GM23338 (cell line): ENCODE data around the gene DTNBP1. TPM values are rescaled to one million over a fixed set of nuclear protein-coding genes. Genes with fewer than 3 reads are reported as not detected.

Experiments used
- ATAC-seq: fragments of 200-7000 bp; cut with Tn5 transposase; 3 replicates; pipeline ENCODE4 v1.9.1; 2020
- DNase-seq: peaks from one replicate; pipeline ENCODE4 v3.0.0-alpha.2; 2015; ENCODE audit warnings: low spot score
- H2AFZ ChIP-seq: fragments of 200-600 bp; sonication (generic); 2 replicates; pipeline ENCODE4 v1.8.0; 2016; ENCODE audit warnings: antibody characterized with exemption, mild to moderate bottlenecking, moderate library complexity
- H3F3A ChIP-seq: fragments of 200-600 bp; sonication (generic); replicated peaks from 2 replicates; pipeline ENCODE4 v1.8.0; 2017; ENCODE audit warnings: antibody characterized with exemption, mixed run types, low read depth
- H3K27ac ChIP-seq: fragments of 200-600 bp; sonication (generic); 2 replicates; pipeline ENCODE4 v1.6.1; 2016; ENCODE audit warnings: low read depth
- H3K27me3 ChIP-seq: fragments of 200-600 bp; sonication (generic); 2 replicates; pipeline ENCODE4 v1.8.0; 2016; ENCODE audit warnings: mild to moderate bottlenecking, mixed run types, moderate library complexity; ENCODE audit not compliant: insufficient read depth
- H3K36me3 ChIP-seq: fragments of 200-600 bp; sonication (generic); 2 replicates; pipeline ENCODE4 v1.8.0; 2016; ENCODE audit warnings: mild to moderate bottlenecking; ENCODE audit not compliant: insufficient read depth
- H3K4me1 ChIP-seq: fragments of 200-600 bp; sonication (generic); 2 replicates; pipeline ENCODE4 v1.8.0; 2016; ENCODE audit warnings: mild to moderate bottlenecking, moderate library complexity; ENCODE audit not compliant: insufficient read depth
- H3K4me2 ChIP-seq: fragments of 200-600 bp; sonication (generic); 2 replicates; pipeline ENCODE4 v1.7.1; 2017; ENCODE audit warnings: mixed run types
- H3K4me3 ChIP-seq: fragments of 200-600 bp; sonication (generic); 2 replicates; pipeline ENCODE4 v1.6.1; 2016; ENCODE audit warnings: mixed run types
- H3K79me2 ChIP-seq: fragments of 200-600 bp; sonication (generic); replicated peaks from 2 replicates; pipeline ENCODE4 v1.8.0; 2017; ENCODE audit warnings: mild to moderate bottlenecking; ENCODE audit not compliant: insufficient read depth
- H3K9me2 ChIP-seq: fragments of 200-600 bp; sonication (generic); 2 replicates; pipeline ENCODE4 v1.8.0; 2017; ENCODE audit not compliant: insufficient read depth
- H4K20me1 ChIP-seq: fragments of 200-600 bp; sonication (generic); replicated peaks from 2 replicates; pipeline ENCODE4 v1.8.0; 2017; ENCODE audit warnings: mild to moderate bottlenecking; ENCODE audit not compliant: insufficient read depth
- H3K27ac Mint-ChIP-seq: 2 replicates; pipeline ENCODE4 v1.8.0; 2020; ENCODE audit warnings: inconsistent platforms, mild to moderate bottlenecking, moderate library complexity, mixed read lengths
- H3K27me3 Mint-ChIP-seq: 3 replicates; pipeline ENCODE4 v1.8.0; 2022; ENCODE audit warnings: low read depth, mild to moderate bottlenecking, moderate library complexity, mixed read lengths, inconsistent platforms; ENCODE audit not compliant: insufficient read depth, poor library complexity
- H3K36me3 Mint-ChIP-seq: 3 replicates; pipeline ENCODE4 v1.8.0; 2021; ENCODE audit warnings: low read depth, mild to moderate bottlenecking, inconsistent platforms, moderate library complexity, mixed read lengths
- H3K4me1 Mint-ChIP-seq: 3 replicates; pipeline ENCODE4 v1.8.0; 2020; ENCODE audit warnings: mild to moderate bottlenecking, inconsistent platforms, mixed read lengths
- H3K4me3 Mint-ChIP-seq: 3 replicates; pipeline ENCODE4 v1.8.0; 2021; ENCODE audit warnings: moderate library complexity, mild to moderate bottlenecking, inconsistent platforms, mixed read lengths
- H3K9me3 Mint-ChIP-seq: 3 replicates; pipeline ENCODE4 v1.8.0; 2020; ENCODE audit warnings: moderate library complexity, mild to moderate bottlenecking, inconsistent platforms, mixed read lengths
- CREB1 ChIP-seq: fragments of 250-450 bp; sonication (Bioruptor Pico); IDR thresholded peaks from 2 replicates; pipeline ENCODE4 v1.5.0; 2020; ENCODE audit warnings: low read depth, mild to moderate bottlenecking, moderate library complexity
- EZH2 ChIP-seq: fragments of 200-600 bp; sonication (generic); IDR thresholded peaks from one replicate; pipeline ENCODE4 v1.8.0; 2017; ENCODE audit warnings: antibody characterized with exemption, mild to moderate bottlenecking, low read depth; ENCODE audit not compliant: unreplicated experiment
- JUNB ChIP-seq: IDR thresholded peaks from one replicate; pipeline ENCODE4 v1.6.1; 2016; ENCODE audit warnings: antibody characterized with exemption; ENCODE audit not compliant: unreplicated experiment
- NANOG ChIP-seq: IDR thresholded peaks from 2 replicates; pipeline ENCODE4 v1.6.1; 2016; ENCODE audit warnings: antibody characterized with exemption, borderline replicate concordance
- POLR2AphosphoS5 ChIP-seq: IDR thresholded peaks from 2 replicates; pipeline ENCODE4 v1.6.1; 2016; ENCODE audit warnings: antibody characterized with exemption, low read depth
- STAT1 ChIP-seq: IDR thresholded peaks from one replicate; pipeline ENCODE4 v1.6.1; 2016; ENCODE audit warnings: antibody characterized with exemption; ENCODE audit not compliant: unreplicated experiment
- ZNF114 ChIP-seq: fragments of 250-450 bp; sonication (Bioruptor Pico); IDR thresholded peaks from 2 replicates; pipeline ENCODE4 v1.5.0; 2020; ENCODE audit warnings: mild to moderate bottlenecking, moderate library complexity
- ZNF331 ChIP-seq: fragments of 250-450 bp; sonication (Bioruptor Pico); IDR thresholded peaks from 2 replicates; pipeline ENCODE4 v1.5.0; 2020; ENCODE audit warnings: low read depth, mild to moderate bottlenecking, moderate library complexity
- ZNF462 ChIP-seq: fragments of 250-450 bp; sonication (Bioruptor Pico); IDR thresholded peaks from 2 replicates; pipeline ENCODE4 v1.5.0; 2020; ENCODE audit warnings: mild to moderate bottlenecking, moderate library complexity
- polyA plus RNA-seq: library from polyadenylated mRNA; unstranded; fragments of >200 nt; fragmentation: Nextera tagmentation; extraction: Ambion mirVana; gene quantifications from 2 replicates; pipeline ENCODE4 v1.2.1, GENCODE V29; 2016
- total RNA-seq: library from RNA; depleted of rRNA; stranded (reverse); fragments of >200 nt; shearing (Covaris generic); gene quantifications from 2 replicates; pipeline ENCODE4 v1.2.3, GENCODE V29; 2014
- TF ChIP-seq, protein P1 (sequence below): IDR thresholded peaks from 2 replicates; pipeline ENCODE4 v1.6.1; 2016; ENCODE audit warnings: antibody characterized with exemption
- TF ChIP-seq, protein P2 (sequence below), 2 experiments: fragments of 200-600 bp in 1 of 2; sonication (generic) in 1 of 2; conservative IDR thresholded peaks; 2 replicates each; pipeline versions ENCODE4 v1.5.1 to v1.6.1; 2016 to 2017; ENCODE audit warnings: antibody characterized with exemption in 2 of 2, low read depth in 2 of 2, mild to moderate bottlenecking in 2 of 2, moderate library complexity in 1 of 2

DTNBP1 gene
- total and polyA plus RNA-seq, 2 experiments from 2014 or later = 12.1 to 20.1 TPM

DNA sequence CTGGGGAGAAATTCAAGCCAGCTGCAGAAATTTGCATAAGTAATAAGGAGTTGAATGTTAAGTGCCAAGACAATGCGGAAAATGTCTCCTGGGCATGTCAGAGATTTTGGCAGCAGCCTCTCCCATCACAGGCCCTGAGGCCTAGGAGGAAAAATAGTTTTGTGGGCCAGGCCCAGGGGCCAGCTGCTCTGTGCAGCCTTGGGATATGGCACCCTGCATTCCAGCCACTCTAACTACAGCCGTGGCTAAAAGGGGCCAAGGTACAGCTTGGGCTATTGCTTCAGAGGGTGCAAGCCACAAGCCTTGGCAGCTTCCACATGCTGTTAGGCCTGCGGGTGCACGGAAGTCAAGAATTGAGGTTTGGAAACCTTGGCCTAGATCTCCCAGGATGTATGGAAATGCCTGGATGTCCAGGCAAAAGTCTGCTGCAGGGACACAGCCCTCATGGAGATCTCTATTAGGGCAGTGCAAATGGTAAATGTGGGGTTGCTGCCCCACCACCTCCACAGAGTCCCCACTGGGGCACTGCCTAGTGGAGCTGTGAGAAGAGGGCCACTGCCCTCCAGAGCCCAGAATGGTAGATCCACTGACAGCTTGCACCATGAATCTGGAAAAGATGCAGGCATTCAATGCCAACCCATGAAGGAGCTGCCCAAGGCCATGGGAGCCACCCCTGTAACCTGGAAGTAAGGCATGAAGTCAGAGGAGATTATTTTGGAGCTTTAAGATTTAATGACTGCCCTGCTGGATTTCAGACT, 126.5 kb downstream of the DTNBP1 start:
- peaks cover 3% of the 10 kb centered on the region; the same call in 1 of the 2 replicates for H4K20me1 ChIP-seq
- no peaks in the 10 kb centered on the region for H3K79me2 ChIP-seq
- no peak overlapping the region for H3K4me2 ChIP-seq
- peaks cover 13% of the 10 kb centered on the region; the same call in 2 of the 3 replicates for H3K36me3 Mint-ChIP-seq
- H3K4me3 ChIP-seq = no peak overlapping the region
- no peak for DNase-seq
- TF ChIP-seq CREB1 (CRISPR knock-in tag) = no peak
- H3F3A ChIP-seq = no peaks in the 10 kb centered on the region
- peaks cover 12% of the 10 kb centered on the region; the same call in 2 of the 3 replicates for H3K9me3 Mint-ChIP-seq
- H3K27me3 Mint-ChIP-seq = peaks cover 5% of the 10 kb centered on the region
- H3K36me3 ChIP-seq = no peaks in the 10 kb centered on the region
- no peak overlapping the region for H2AFZ ChIP-seq
- H3K27me3 ChIP-seq = no peaks in the 10 kb centered on the region
- no peak for ATAC-seq
- no peaks in the 10 kb centered on the region for H3K9me2 ChIP-seq
- H3K4me1 Mint-ChIP-seq = no peaks in the 10 kb centered on the region
- no peaks in the 10 kb centered on the region for H3K4me1 ChIP-seq
- H3K4me3 Mint-ChIP-seq = no peak overlapping the region
- no peak overlapping the region for H3K27ac ChIP-seq
- no peak overlapping the region for H3K27ac Mint-ChIP-seq

DNA sequence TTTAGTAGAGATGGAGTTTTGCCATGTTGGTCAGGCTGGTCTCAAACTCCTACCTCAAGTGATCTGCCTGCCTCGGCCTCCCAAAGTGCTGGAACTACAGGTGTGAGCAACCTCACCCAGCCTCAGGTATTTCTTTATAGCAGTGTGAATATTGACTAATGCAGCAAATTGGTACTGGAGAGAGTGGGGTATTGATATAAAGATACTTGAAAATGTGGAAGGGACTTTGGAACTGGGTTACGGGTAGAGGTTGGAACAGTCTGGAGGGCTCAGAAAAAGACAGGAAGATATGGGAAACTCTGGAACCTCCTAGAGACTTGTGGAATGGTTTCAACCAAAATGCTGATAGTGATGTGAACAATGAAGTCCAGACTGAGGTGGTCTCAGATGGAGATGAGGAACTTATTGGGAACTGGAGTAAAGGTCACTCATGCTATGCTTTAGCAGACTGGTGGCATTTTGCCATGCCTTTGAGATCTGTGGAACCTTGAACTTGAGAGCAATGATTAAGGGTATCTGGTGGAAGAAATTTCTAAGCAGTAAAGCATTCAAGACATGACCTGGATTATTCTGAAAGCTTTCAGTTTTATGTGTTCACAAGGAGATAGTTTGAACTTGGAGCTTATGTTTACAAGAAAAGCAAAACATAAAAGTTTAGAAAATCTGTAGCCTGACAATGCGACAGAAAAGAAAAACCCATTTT, 127.2 kb downstream of the DTNBP1 start:
- H3K36me3 Mint-ChIP-seq = peaks cover 13% of the 10 kb centered on the region; the same call in 2 of the 3 replicates
- no peak for DNase-seq
- no peaks in the 10 kb centered on the region for H3K4me1 Mint-ChIP-seq
- H3K4me3 Mint-ChIP-seq = no peak overlapping the region
- H3K27me3 ChIP-seq = no peaks in the 10 kb centered on the region
- H4K20me1 ChIP-seq = peaks cover 3% of the 10 kb centered on the region; the same call in 1 of the 2 replicates
- H3K4me2 ChIP-seq = no peak overlapping the region
- H3K79me2 ChIP-seq = no peaks in the 10 kb centered on the region
- H3K9me3 Mint-ChIP-seq = peaks cover 12% of the 10 kb centered on the region; the same call in 2 of the 3 replicates
- H3K4me3 ChIP-seq = no peak overlapping the region
- H3K36me3 ChIP-seq = no peaks in the 10 kb centered on the region
- H3K9me2 ChIP-seq = no peaks in the 10 kb centered on the region
- H3K4me1 ChIP-seq = no peaks in the 10 kb centered on the region
- H3K27ac ChIP-seq = no peak overlapping the region; the same call in 1 of the 2 replicates
- H3K27me3 Mint-ChIP-seq = peaks cover 5% of the 10 kb centered on the region
- no peaks in the 10 kb centered on the region for H3F3A ChIP-seq
- no peak for ATAC-seq
- H2AFZ ChIP-seq = no peak overlapping the region
- H3K27ac Mint-ChIP-seq = no peak overlapping the region
- TF ChIP-seq POLR2AphosphoS5 (no peak), EZH2 (no peak), ZNF462 (no peak), ZNF331 (no peak), JUNB (no peak), CREB1 (CRISPR knock-in tag) (no peak), NANOG (no peak), STAT1 (no peak), ZNF114 (CRISPR knock-in tag) (no peak)
- TF ChIP-seq, protein P1, sequence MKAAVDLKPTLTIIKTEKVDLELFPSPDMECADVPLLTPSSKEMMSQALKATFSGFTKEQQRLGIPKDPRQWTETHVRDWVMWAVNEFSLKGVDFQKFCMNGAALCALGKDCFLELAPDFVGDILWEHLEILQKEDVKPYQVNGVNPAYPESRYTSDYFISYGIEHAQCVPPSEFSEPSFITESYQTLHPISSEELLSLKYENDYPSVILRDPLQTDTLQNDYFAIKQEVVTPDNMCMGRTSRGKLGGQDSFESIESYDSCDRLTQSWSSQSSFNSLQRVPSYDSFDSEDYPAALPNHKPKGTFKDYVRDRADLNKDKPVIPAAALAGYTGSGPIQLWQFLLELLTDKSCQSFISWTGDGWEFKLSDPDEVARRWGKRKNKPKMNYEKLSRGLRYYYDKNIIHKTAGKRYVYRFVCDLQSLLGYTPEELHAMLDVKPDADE = no peak
- TF ChIP-seq, protein P2, sequence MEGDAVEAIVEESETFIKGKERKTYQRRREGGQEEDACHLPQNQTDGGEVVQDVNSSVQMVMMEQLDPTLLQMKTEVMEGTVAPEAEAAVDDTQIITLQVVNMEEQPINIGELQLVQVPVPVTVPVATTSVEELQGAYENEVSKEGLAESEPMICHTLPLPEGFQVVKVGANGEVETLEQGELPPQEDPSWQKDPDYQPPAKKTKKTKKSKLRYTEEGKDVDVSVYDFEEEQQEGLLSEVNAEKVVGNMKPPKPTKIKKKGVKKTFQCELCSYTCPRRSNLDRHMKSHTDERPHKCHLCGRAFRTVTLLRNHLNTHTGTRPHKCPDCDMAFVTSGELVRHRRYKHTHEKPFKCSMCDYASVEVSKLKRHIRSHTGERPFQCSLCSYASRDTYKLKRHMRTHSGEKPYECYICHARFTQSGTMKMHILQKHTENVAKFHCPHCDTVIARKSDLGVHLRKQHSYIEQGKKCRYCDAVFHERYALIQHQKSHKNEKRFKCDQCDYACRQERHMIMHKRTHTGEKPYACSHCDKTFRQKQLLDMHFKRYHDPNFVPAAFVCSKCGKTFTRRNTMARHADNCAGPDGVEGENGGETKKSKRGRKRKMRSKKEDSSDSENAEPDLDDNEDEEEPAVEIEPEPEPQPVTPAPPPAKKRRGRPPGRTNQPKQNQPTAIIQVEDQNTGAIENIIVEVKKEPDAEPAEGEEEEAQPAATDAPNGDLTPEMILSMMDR (conservative IDR thresholded peaks at IDR 0.05; ENCODE audit: low read depth in 2 of 2) = no peak
